PC-9 (cell line): ENCODE data around the gene DUOXA1. TPM values are rescaled to one million over a fixed set of nuclear protein-coding genes. Genes with fewer than 3 reads are reported as not detected.

Experiments
- BruUV-seq: library from RNA; stranded (reverse); fragments of 400-500 nt; replicated peaks from 2 replicates; lab custom pipeline; 2021; lab: Mats Ljungman, UMichigan
- CTCF ChIA-PET: fragments of 300-600 bp; sonication (Branson Sonifier 250); formaldehyde crosslinking; loops from one replicate; lab custom pipeline; 2022; ENCODE audit warnings: antibody characterized with exemption; lab: Charles Lee
- POLR2A ChIA-PET: fragments of 300-600 bp; sonication (Branson Sonifier 250); formaldehyde crosslinking; loops from one replicate; lab custom pipeline; 2022; ENCODE audit warnings: antibody characterized with exemption; ENCODE audit not compliant: unreplicated experiment; lab: Charles Lee
- DNase-seq, 2 experiments: peaks; one replicate each; pipeline versions ENCODE4 v3.0.0 to v3.0.0-alpha.2; 2015 to 2022; ENCODE audit warnings: mixed read lengths in 1 of 2
- H2AFZ ChIP-seq: fragments of 200-600 bp; sonication (generic); 2 replicates; pipeline ENCODE4 v1.8.1; 2017; ENCODE audit warnings: antibody characterized with exemption
- H3F3A ChIP-seq: fragments of 200-600 bp; sonication (generic); 2 replicates; pipeline ENCODE4 v1.8.1; 2017; ENCODE audit warnings: antibody characterized with exemption, mild to moderate bottlenecking, low read depth; ENCODE audit not compliant: insufficient read depth
- H3K27ac ChIP-seq: fragments of 200-600 bp; sonication (generic); 2 replicates; pipeline ENCODE4 v1.6.1; 2016; ENCODE audit warnings: mixed run types
- H3K27me3 ChIP-seq: fragments of 200-600 bp; sonication (generic); 2 replicates; pipeline ENCODE4 v1.6.1; 2016; ENCODE audit warnings: low read depth, mixed run types; ENCODE audit not compliant: insufficient read depth
- H3K36me3 ChIP-seq: fragments of 200-600 bp; sonication (generic); 2 replicates; pipeline ENCODE4 v1.6.1; 2016; ENCODE audit warnings: low read depth, mixed run types
- H3K4me1 ChIP-seq: fragments of 200-600 bp; sonication (generic); replicated peaks from 2 replicates; pipeline ENCODE4 v1.6.1; 2016; ENCODE audit warnings: mixed run types; ENCODE audit not compliant: insufficient read depth
- H3K4me2 ChIP-seq: fragments of 200-600 bp; sonication (generic); 2 replicates; pipeline ENCODE4 v1.6.1; 2017; ENCODE audit warnings: mixed run types
- H3K4me3 ChIP-seq: fragments of 200-600 bp; sonication (generic); 2 replicates; pipeline ENCODE4 v1.6.1; 2016; ENCODE audit warnings: mixed run types
- H3K79me2 ChIP-seq: fragments of 200-600 bp; sonication (generic); 2 replicates; pipeline ENCODE4 v1.6.1; 2017; ENCODE audit warnings: low read depth, mixed run types
- H3K9me2 ChIP-seq: fragments of 200-600 bp; sonication (generic); 2 replicates; pipeline ENCODE4 v1.8.1; 2017; ENCODE audit warnings: mild to moderate bottlenecking; ENCODE audit not compliant: insufficient read depth
- H3K9me3 ChIP-seq: fragments of 200-600 bp; sonication (generic); 2 replicates; pipeline ENCODE4 v1.8.1; 2016; ENCODE audit warnings: low read depth; ENCODE audit not compliant: insufficient read depth
- H4K20me1 ChIP-seq: fragments of 200-600 bp; sonication (generic); 2 replicates; pipeline ENCODE4 v1.8.1; 2017; ENCODE audit not compliant: insufficient read depth
- CTCF ChIP-seq: fragments of 200-600 bp; sonication (generic); conservative IDR thresholded peaks from 2 replicates; pipeline ENCODE4 v1.6.1; 2017; ENCODE audit warnings: mixed run types, antibody characterized with exemption, mild to moderate bottlenecking, moderate library complexity
- EZH2 ChIP-seq: fragments of 200-600 bp; sonication (generic); IDR thresholded peaks from 2 replicates; pipeline ENCODE4 v1.8.0; 2017; ENCODE audit warnings: antibody characterized with exemption, low read depth
- intact Hi-C: fragments of 100-400 bp; cut with micrococcal nuclease; formaldehyde crosslinking; loops from one replicate; pipeline ENCODE4 v1.10.0; 2022; ENCODE audit not compliant: unreplicated experiment
- total RNA-seq: library from RNA; stranded (reverse); gene quantifications from 2 replicates; pipeline ENCODE4 v1.2.3, GENCODE V29; 2021

Gene DUOXA1
- total RNA-seq, 1 experiment from 2014 or later = 0.33 TPM

DNA sequence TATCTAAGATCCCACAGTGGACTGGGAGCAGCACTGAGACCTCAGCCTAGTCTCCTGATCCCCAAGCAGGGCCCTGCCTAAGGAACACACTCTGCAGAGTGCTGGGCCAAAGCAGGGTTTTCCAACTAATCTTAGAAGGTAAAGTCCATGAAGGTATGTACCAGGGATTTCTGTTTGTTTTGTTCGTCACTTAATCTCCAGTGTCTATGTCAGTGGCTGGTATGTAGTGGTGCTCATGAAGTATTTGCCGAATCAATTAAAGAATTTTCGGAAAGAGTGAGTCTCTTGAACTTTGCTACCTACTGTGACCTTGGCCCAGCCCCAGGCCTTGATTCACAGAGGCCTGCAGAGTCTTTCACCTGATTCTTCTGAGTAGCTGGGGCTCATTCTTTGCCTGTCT, 1.8 kb upstream of the DUOXA1 start:
- POLR2A ChIA-PET = interaction anchor here (0.6 kb wide), 2 partner anchors 15 to 1973 kb away, joined by 4 read pairs; no protein-coding TSS in a partner anchor

GRCh38 chr15:45130291-45131000, 767 bp upstream of the DUOXA1 start:
- H2AFZ ChIP-seq = no peak overlapping the region
- H3K9me2 ChIP-seq = no peaks in the 10 kb centered on the region
- intact Hi-C loops = no loop called here
- no peak for DNase-seq
- H3K27me3 ChIP-seq = no peaks in the 10 kb centered on the region
- no peak for TF ChIP-seq CTCF
- H3F3A ChIP-seq = no peaks in the 10 kb centered on the region
- CTCF ChIA-PET = interaction anchor here (0.5 to 0.6 kb wide), 2 partner anchors 32 to 991 kb away, joined by 3 to 11 read pairs; no protein-coding TSS in a partner anchor
- no TSS peak for BruUV-seq
- no peaks in the 10 kb centered on the region for H3K9me3 ChIP-seq
- H3K4me3 ChIP-seq = no peak overlapping the region
- no peaks in the 10 kb centered on the region for H3K79me2 ChIP-seq
- H3K4me2 ChIP-seq = no peak overlapping the region
- POLR2A ChIA-PET = no interaction called here
- H3K36me3 ChIP-seq = no peaks in the 10 kb centered on the region
- no peaks in the 10 kb centered on the region for H4K20me1 ChIP-seq
- no peak overlapping the region for H3K27ac ChIP-seq
- H3K4me1 ChIP-seq = no peaks in the 10 kb centered on the region

More for the DNA sequence above, 1.8 kb upstream of the DUOXA1 start:
- Histone ChIP-seq H3K79me2 (no peaks in the 10 kb centered on the region), H2AFZ (no peak overlapping the region), H3F3A (no peaks in the 10 kb centered on the region), H3K27ac (no peak overlapping the region), H3K4me2 (no peak overlapping the region), H3K4me1 (no peaks in the 10 kb centered on the region), H3K9me2 (no peaks in the 10 kb centered on the region), H3K4me3 (no peak overlapping the region), H3K9me3 (no peaks in the 10 kb centered on the region), H4K20me1 (no peaks in the 10 kb centered on the region), H3K36me3 (no peaks in the 10 kb centered on the region), H3K27me3 (no peaks in the 10 kb centered on the region)
- CTCF ChIA-PET = no interaction called here
- DNase-seq = no peak
- intact Hi-C loops = no loop called here
- TF ChIP-seq EZH2 = no peak
- TF ChIP-seq CTCF = no peak
- no TSS peak for BruUV-seq

DNA sequence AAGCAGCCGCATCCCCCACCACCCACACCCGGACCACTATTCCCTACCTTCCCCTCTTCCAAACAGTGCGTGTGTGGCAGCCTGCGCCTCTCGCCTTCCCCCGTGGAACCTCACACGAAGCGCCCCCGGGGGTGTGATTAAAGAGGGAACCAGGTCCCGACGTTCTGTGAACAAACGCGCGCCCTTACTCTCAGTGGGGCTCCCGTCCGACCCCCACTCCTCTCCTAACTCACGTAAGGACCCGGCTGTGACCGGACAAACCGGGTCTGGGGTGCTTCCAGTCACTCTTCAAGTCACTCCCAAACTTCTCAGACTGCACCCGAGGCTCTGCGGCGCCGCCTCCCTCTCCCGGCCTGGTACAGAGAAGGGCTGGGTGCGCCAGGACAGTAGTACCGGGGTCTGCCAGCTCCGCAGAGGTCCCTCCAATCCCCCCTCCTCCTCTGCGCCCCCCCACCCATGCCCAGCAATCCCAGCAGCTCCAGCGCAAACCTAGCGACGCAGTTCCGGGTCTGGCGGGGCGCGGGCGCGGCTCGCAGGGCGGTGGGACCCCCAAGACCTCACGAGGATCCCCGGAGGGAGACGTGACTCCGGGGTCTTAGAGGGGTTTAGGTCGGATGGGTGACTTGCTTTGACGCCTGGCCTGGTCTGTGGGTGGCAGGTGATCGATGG, 574 bp downstream of the DUOXA1 start:
- ChIA-PET CTCF (no interaction called here), POLR2A (no interaction called here)
- H3K4me2 ChIP-seq = no peak overlapping the region
- H3K79me2 ChIP-seq = no peaks in the 10 kb centered on the region
- no peaks in the 10 kb centered on the region for H3K36me3 ChIP-seq
- H3K27me3 ChIP-seq = no peaks in the 10 kb centered on the region
- TF ChIP-seq EZH2 (no peak), CTCF (no peak)
- no peak overlapping the region for H2AFZ ChIP-seq
- no peak for DNase-seq
- BruUV-seq = no TSS peak
- H3K9me2 ChIP-seq = no peaks in the 10 kb centered on the region
- H3F3A ChIP-seq = no peaks in the 10 kb centered on the region
- H3K4me3 ChIP-seq = no peak overlapping the region
- intact Hi-C loops = loop anchor here (10.0 kb wide), 1 partner anchor 486 kb away; no protein-coding TSS in a partner anchor
- no peak overlapping the region for H3K27ac ChIP-seq
- H3K9me3 ChIP-seq = no peaks in the 10 kb centered on the region
- H3K4me1 ChIP-seq = no peaks in the 10 kb centered on the region
- H4K20me1 ChIP-seq = no peaks in the 10 kb centered on the region
